Right hindlimb (tissue), 1 donor: Measurements from ENCODE around the gene PPP2R2D.
"Not testable (repeated sequence)": the region's sequence is repeated elsewhere in the genome, so short reads cannot be mapped to it uniquely, and the experiment has no call there.

ENCODE experiments used
- DNase-seq: peaks from one replicate; pipeline ENCODE4 v3.0.0-alpha.2; 2018

The PPP2R2D gene

DNA sequence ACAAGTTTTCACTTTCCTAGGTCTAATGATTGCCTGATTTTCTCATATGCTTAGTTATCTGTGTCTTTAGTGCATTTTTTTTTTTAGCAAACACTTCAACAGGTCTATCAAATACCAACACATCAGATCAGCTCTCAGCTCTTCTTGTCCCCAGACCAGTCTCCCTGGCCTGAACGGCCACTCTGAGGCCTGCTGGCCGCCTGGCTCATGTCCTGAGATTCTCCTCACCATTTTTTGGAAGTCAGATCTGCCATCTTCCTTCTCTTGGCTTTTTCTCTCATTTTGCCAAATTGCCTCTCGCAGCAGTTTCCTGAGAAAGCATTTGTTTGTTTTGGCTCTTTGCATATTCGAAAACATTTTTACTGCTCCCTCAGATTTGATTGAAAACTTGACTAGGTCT is 29.3 kb downstream of the PPP2R2D start:
- no peak for DNase-seq

DNA sequence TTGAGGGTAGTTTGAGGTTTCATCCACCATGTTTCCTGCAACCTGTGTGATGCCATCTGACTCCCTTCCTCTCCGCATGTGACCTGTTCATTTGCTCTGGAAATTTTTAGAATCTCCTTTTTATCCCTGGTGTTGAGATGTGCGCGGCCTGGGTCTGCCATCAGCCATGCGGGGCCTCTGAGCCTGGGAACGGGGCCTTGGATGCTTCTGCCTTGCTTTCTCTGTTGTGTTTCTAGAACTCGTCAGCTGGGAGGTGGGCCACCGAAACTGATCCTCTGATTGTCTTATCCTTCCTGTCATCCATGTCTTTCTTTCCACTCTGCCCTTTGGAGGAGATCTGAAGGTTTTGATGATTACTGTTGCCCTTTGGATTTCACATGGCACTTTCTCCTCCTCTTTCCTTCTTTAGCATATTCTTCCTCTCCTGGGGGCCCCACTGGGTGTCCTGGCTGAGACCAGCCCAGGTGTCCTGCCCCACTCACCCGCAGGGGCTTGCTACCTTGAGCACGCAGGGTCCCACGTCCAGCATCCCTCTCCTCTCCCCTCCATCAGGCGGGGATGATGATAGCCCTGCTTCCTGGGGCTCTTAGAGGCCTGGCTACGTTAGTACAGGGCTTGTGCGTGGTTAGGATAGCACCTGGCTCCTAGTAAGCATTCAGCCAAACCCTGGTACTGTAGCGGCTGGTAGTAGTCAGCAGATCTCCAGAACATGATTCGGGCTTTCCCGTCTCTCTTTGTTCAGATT is 29.9 kb downstream of the PPP2R2D start:
- no peak for DNase-seq

DNA sequence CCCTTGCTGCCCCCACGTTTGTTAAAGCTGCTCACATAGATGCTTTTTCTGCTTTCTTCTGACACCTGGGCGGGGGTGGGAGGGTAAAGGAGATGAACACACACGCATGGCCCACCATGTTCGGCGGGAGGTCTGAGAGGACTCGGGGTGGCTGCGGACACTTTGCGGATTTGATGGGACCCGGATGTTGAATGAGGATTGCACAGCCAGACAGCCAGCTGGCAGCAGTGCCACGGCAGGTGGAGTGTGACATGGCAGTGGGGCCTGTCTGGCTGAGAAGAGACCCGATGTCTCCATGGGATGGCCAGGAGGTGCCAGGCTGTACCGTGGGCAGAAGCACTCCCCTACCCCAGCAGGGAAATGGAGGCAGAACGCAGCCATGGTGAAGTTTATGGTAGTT is 31.2 kb downstream of the PPP2R2D start:
- no peak for DNase-seq

GRCh38 chr10:131933016-131933695 is 32.3 kb downstream of the PPP2R2D start:
- DNase-seq: no peak

GRCh38 chr10:131933696-131934086 is 32.9 kb downstream of the PPP2R2D start:
- no peak for DNase-seq

DNA sequence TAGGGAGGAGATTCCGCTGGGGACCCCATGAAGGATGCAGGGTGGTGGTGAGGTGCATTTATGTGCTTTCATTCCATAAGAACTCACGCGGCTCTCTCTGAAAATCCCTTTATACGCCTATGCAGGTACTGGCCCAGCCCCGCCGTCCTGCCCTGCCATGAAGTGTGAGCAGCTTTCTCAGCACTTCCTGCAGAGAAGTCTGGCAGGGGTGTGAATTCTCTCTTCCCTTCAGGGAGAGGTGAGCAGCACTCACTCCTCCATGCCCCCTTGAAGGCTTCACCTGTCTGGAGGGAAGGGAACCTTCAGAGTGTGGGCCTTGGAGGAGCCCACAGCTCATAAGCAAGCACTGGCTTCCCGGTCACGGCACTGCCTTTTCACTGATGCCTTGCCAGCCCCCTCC is 34.0 kb downstream of the PPP2R2D start:
- no peak for DNase-seq

- DNase-seq: no peak
These were observed 34.5 kb downstream of the PPP2R2D start for GRCh38 chr10:131935260-131935659.

DNA sequence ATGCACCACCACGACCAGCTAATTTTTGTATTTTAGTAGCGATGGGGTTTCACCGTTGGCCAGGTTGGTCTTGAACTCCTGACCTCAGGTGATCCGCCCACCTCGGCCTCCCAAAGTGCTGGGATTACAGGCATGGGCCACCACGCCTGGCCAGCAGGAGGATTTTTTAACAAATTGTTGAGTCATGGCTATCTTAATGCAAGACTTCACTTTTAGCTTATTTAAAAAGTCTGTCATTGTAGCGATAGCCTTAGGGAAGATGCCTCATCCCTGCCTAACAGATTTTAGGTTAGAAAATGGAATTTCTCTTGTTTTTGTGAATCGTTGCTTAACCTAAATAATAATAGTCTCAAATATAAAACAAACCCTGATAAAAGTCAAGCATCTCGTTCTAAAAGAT is 35.5 kb downstream of the PPP2R2D start:
- DNase-seq: no peak

DNA sequence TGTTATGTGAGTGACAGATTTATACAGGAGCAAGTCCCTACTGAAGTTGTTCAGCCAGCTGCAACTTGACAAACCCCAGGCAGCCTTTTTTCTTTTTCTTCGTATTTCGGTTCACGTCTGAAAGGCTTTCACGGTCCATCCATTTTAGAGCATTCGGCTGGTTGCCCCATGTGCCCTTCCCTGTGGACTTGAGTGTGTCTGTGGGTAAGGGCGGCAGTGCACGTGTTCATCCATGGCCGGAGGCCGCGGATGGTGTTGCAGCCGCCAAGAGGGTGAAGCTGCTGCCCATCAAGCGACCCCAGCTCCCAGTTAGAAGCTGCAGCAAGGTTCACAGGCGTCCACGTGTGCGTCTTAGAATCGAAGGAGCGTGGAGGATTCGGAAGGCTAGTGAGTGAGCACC is 35.9 kb downstream of the PPP2R2D start:
- no peak for DNase-seq

DNA sequence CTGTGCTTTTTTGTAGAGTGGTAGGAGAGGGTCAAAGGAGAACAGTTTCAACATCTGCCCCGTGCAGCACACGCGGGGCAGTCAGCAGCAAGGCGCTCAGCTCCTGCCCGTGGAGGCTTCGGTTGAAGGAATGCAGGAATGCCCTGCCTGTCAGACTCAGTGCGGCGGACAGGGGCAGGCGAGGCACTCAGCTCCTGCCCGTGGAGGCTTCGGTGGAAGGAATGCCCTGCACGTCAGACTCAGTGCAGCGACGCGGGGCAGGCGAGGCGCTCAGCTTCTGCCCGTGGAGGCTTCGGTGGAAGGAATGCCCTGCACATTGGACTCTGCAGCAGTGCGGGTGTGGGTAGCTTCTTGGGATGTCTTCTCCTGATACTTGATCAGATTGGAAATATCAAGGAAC is 37.0 kb downstream of the PPP2R2D start:
- DNase-seq: no peak

DNA sequence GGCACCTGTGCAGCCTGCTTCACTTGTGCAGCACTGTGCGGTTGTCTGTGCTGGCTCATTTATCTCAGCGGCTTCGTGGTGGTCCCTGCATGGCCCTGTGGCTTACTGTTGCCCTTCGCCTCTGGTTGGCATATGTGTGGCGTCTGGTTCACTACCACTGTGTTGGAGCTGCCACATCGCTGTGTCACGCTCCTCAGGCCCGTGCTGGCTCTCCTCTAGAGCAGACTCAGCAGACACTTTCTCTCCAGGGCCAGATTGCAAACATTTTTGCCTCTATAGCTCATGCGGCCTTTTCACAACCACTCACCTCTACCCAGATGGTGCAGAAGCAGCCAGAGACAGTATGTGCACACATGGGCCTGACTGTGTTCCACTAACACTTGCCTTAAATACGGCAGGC is 37.9 kb downstream of the PPP2R2D start:
- DNase-seq: no peak

DNA sequence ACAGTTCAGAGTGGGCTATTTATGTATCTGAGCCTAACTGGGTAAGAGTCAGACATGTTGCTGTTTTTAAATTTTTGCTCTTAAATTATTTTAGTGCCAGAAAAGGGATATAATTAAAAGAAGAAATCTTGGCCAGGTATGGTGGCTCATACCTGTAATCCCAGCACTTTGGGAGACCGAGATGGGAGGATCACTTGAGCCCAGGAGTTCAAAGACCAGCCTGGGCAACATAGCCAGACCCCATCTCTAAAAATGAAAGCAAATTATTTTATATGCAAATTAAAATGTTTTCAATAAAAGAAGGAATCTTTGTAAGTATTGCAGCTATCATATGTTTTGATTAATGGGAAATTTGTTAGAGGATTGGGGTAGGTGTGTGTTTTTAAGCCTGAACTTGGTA is 41.6 kb downstream of the PPP2R2D start:
- no peak for DNase-seq

- DNase-seq: no peak
These were observed 42.4 kb downstream of the PPP2R2D start for GRCh38 chr10:131943021-131943814.

DNA sequence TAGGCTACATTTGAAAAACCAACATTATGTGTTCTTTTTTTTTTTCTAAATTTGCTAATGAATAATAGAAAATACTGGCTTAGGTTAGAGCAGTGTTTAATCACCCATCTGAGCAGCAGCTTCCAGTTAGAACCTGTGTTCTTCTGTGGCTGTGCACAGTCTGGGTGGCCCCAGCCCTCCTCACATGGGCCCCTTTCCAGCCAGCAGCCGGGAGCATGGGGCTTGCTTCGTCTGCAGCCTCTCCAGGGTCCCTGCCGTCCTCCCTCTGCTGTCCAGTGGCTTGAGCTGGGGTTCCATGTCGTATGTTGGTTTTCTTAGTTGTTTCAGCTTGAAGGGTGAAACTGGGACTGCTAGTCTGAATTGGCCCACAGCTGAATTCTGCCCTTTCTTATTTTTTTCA is 43.6 kb downstream of the PPP2R2D start:
- no peak for DNase-seq

- DNase-seq: no peak
These were observed 44.3 kb downstream of the PPP2R2D start for GRCh38 chr10:131944976-131945695.

DNA sequence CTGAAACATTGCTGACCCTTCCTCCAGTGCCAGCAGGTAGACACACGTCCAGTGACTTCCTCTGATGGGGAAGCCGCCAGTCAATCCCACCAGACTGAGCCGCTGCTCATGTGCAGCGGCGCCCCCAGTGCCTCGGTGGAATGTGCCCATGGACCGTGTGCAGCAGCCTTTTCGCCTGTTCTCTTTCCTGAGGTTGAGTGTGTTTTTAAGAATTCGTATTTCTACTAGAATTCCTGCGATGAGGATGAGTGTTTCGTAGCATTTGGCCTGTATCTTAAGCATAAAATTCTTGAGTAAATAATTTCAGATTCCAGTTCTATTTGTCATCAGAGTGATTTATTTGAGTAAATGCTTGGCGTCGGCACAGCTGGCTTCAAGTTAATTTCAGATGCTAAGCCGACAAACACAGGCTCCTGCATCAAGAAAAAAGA is 45.5 kb downstream of the PPP2R2D start:
- DNase-seq: no peak

DNA sequence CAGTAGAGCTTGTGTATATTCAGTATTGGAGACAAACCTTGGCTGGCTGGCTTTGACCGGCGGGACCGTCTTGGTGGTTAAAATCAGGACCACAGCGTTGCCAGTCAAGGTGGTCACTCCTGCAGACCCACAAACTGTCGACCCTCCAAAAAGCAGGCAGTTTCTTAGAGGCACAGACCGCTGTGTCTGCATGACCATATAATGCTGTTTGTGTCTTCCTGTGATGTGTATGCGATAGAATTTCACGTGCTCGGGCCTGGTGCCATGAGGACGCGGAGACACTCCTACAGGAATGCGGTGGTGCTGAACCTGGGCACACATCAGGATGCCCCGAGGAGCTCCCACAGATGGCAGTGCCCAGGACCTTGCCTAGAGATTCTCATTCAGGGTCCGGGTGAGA is 46.1 kb downstream of the PPP2R2D start:
- no peak for DNase-seq

DNA sequence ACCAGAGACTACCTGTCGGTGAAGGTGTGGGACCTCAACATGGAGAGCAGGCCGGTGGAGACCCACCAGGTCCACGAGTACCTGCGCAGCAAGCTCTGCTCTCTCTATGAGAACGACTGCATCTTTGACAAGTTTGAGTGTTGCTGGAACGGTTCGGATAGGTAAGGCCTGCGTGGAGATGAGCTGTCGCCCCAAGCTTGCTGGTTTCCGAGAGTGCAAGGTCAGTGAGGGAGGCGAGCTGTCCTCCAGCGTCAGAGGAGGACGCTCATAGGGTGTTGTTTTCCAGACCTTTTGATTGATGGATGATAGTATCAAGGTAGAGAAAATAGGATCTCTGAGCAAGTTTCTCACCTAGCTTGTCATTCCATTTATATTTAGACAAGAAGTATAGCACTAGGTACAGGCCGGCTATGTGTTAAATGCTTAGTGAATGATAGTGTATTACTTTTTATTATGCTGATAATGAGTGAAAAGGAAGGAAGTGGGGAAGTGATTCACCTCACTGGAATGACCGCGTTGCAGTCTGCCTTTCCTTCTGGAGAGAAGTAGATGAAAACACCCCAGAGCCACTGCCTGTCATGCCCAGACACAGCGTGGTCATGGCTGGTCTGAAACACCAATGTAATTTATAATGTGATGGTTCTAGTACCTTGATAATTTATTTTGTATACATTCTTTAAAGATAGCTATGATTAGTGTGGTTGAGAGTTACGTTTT is 47.0 kb downstream of the PPP2R2D start:
- DNase-seq: no peak

DNA sequence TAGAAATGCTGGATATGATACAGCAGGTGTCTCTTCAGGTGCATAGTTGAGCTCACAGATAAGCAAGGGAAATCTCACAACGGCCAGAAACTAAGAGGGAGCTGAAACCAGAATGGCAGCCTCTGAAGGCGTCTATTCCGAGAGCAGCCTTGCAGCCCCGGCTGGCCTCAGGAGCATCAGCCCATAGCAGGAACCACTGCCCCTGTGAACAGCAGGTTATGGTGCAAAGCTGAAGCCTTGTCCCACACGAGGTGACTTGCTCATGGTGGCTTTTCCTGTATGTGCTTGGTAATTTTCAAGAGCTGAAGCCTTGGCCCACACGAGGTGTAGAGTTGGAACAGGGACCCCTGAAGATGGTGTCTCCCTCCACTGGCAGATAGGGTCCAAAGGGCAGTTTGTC is 47.7 kb downstream of the PPP2R2D start:
- no peak for DNase-seq

DNA sequence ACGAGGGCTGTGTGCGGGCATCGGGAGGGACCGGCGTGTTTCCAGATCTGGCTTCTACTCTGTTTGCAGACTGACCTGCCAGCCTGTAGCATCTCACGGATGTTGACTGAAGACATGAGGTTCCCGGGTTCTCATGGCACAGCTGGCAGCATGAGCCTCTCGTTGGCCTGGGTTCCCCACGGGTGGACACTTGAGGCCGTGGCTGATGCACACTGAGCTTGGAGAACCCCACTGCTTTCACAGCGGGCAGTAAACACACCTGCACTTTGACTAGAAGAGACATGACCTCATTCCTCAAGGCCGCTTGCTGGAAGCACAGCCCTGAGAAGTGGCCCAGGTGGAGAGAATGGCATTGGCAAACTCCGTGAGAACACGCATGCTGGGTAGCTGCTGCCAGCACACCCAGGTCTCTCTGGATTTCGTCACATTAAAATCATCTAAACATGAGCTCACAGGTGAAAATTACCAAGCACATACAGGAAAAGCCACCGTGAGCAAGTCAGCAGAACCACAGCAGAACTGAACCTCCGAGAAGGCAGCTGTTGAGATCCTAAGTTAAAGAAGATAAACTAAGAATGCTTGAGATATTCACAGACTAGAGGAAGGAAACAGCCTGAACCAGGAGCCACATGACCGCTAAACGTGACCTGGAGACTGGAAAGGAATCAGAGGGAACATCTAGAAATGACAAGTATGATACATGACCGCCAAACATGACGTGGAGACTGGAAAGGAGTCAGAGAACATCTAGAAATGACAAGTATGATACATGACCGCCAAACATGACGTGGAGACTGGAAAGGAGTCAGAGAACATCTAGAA is 48.4 kb downstream of the PPP2R2D start:
- DNase-seq: no peak

DNA sequence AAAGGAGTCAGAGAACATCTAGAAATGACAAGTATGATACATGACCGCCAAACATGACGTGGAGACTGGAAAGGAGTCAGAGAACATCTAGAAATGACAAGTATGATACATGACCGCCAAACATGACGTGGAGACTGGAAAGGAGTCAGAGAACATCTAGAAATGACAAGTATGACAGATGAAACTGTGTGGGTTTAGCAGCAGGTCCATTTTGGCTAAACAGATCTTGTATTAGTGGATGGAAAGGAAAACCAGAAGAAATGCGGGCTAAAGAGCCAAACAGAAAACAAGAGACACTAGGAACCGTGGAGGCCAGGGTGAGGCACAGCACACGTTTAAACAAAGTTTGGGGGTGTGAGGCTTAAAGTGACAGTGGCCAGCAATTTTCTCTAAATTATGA is 49.1 kb downstream of the PPP2R2D start:
- DNase-seq: not testable (repeated sequence)
